Stimulated activated CD4-positive, alpha-beta T cell treated with anti-CD3 and anti-CD28 coated beads, Interleukin-1b, Interleukin-23, amount 100 ng/mL, for 4 hours (primary cell): ENCODE measurements around the gene IFIT5.
"Not testable (repeated sequence)": the region's sequence is repeated elsewhere in the genome, so short reads cannot be mapped to it uniquely, and the experiment has no call there.

Source experiments
- DNase-seq, 2 donors: peaks; one replicate each; pipeline ENCODE4 v3.0.0-alpha.2; 2020; ENCODE audit warnings: low read depth in 2 of 2

Gene IFIT5

GRCh38 chr10:89414146-89414878 is at the start of gene IFIT5:
Gene IFIT5, plus strand, starts transcription at chr10:89414568. Its CDS starts 231 bp downstream, at chr10:89414799.
- peak; percentile 39 to 46 for DNase-seq

- DNase-seq = no peak
Measured at GRCh38 chr10:89367529-89367928, 46.8 kb upstream of the IFIT5 start.

- no peak for DNase-seq
Measured at GRCh38 chr10:89368129-89368528, 46.2 kb upstream of the IFIT5 start.

- DNase-seq = no peak
Measured at GRCh38 chr10:89369156-89370105, 44.9 kb upstream of the IFIT5 start.

GRCh38 chr10:89371079-89371478 is 43.3 kb upstream of the IFIT5 start:
- no peak for DNase-seq

GRCh38 chr10:89371987-89372386 is 42.4 kb upstream of the IFIT5 start:
- DNase-seq = no peak

- no peak for DNase-seq
Measured at GRCh38 chr10:89373916-89374711, 40.3 kb upstream of the IFIT5 start.

- no peak for DNase-seq
Measured at GRCh38 chr10:89374713-89375141, 39.6 kb upstream of the IFIT5 start.

- DNase-seq = no peak
Measured at GRCh38 chr10:89377705-89378637, 36.4 kb upstream of the IFIT5 start, which contains the start of gene IFIT1B. Gene IFIT1B, plus strand, starts transcription at chr10:89378056. Its CDS starts 80 bp downstream, at chr10:89378136.

- no peak for DNase-seq
Measured at GRCh38 chr10:89379103-89379502, 35.3 kb upstream of the IFIT5 start.

GRCh38 chr10:89382757-89383156 is 31.6 kb upstream of the IFIT5 start:
- no peak for DNase-seq

GRCh38 chr10:89384474-89385340 is 29.7 kb upstream of the IFIT5 start:
- no peak for DNase-seq

- DNase-seq = no peak
Measured at GRCh38 chr10:89388806-89389205, 25.6 kb upstream of the IFIT5 start.

GRCh38 chr10:89389254-89389653 is 25.1 kb upstream of the IFIT5 start:
- DNase-seq = no peak

GRCh38 chr10:89390476-89391225 is 23.7 kb upstream of the IFIT5 start:
- no peak for DNase-seq

GRCh38 chr10:89391226-89391576 is 23.2 kb upstream of the IFIT5 start:
- not testable (repeated sequence) for DNase-seq

GRCh38 chr10:89391907-89392756 is 22.2 kb upstream of the IFIT5 start, which contains the start of gene IFIT1:
Gene IFIT1, plus strand, starts transcription at chr10:89392623. Its CDS starts 90 bp downstream, at chr10:89392713.
- peak in 1 of 2 donors; percentile 15 for DNase-seq

GRCh38 chr10:89392974-89393373 is 21.4 kb upstream of the IFIT5 start:
- DNase-seq = no peak
